ENCODE measurements around the gene PBX1.

The PBX1 gene

GRCh38 chr1:164771619-164772361 lies 212.8 kb downstream of the PBX1 start (continued):
- TF ChIP-seq ZNF362 (tag by site-specific recombination; IDR thresholded peaks at IDR 0.05) (peak; percentile 95), ZNF202 (tag by site-specific recombination; IDR thresholded peaks at IDR 0.05; ENCODE audit: borderline replicate concordance) (no peak), ZBTB21 (tag by site-specific recombination; IDR thresholded peaks at IDR 0.05) (no peak), ZNF221 (tag by site-specific recombination; IDR thresholded peaks at IDR 0.05; ENCODE audit: borderline replicate concordance) (no peak), ZFP69B (tag by site-specific recombination; IDR thresholded peaks at IDR 0.05) (peak; percentile 90), ZNF394 (tag by site-specific recombination; IDR thresholded peaks at IDR 0.05; ENCODE audit: borderline replicate concordance) (peak; percentile 34; the same call in 1 of the 2 replicates), ZBTB49 (tag by site-specific recombination; IDR thresholded peaks at IDR 0.05; ENCODE audit: low read depth) (no peak), ZNF354C (tag by site-specific recombination; IDR thresholded peaks at IDR 0.05; ENCODE audit: borderline replicate concordance, low read depth) (no peak), KLF17 (tag by site-specific recombination; IDR thresholded peaks at IDR 0.05) (peak; percentile 87), ZNF654 (tag by site-specific recombination; IDR thresholded peaks at IDR 0.05; ENCODE audit: low read depth) (0 out of 2 replicates have a peak, but pooled peaks have one; percentile 2), SP7 (tag by site-specific recombination; IDR thresholded peaks at IDR 0.05) (peak; percentile 79), ZBTB7A (tag by site-specific recombination; IDR thresholded peaks at IDR 0.05; ENCODE audit: low read depth) (no peak), ZNF513 (tag by site-specific recombination; IDR thresholded peaks at IDR 0.05) (no peak), GLIS2 (tag by site-specific recombination; IDR thresholded peaks at IDR 0.05) (0 out of 2 replicates have a peak, but pooled peaks have one; percentile 34), ZNF610 (tag by site-specific recombination; IDR thresholded peaks at IDR 0.05; ENCODE audit: borderline replicate concordance) (no peak), ZNF561 (tag by site-specific recombination; IDR thresholded peaks at IDR 0.05; ENCODE audit: borderline replicate concordance) (peak; percentile 18; the same call in 1 of the 2 replicates), ZNF426 (tag by site-specific recombination; IDR thresholded peaks at IDR 0.05) (no peak; the same call in 1 of the 2 replicates), ZNF692 (tag by site-specific recombination; IDR thresholded peaks at IDR 0.05) (peak; percentile 94), KLF9 (tag by site-specific recombination; IDR thresholded peaks at IDR 0.05; ENCODE audit: low read depth) (no peak; the same call in 1 of the 2 replicates), ZSCAN30 (tag by site-specific recombination; IDR thresholded peaks at IDR 0.05) (no peak), ZNF132 (tag by site-specific recombination; IDR thresholded peaks at IDR 0.05; ENCODE audit: borderline replicate concordance) (no peak), ZNF398 (tag by site-specific recombination; IDR thresholded peaks at IDR 0.05) (peak; percentile 47), ZBTB1 (tag by site-specific recombination; IDR thresholded peaks at IDR 0.05) (no peak), CTCF (tag by site-specific recombination; IDR thresholded peaks at IDR 0.05) (no peak), ZNF571 (tag by site-specific recombination; IDR thresholded peaks at IDR 0.05) (no peak), BCL6B (tag by site-specific recombination; IDR thresholded peaks at IDR 0.05) (no peak)
